HG03280 (cell line): ENCODE measurements around the gene AFF1.
"Not testable (repeated sequence)": the region's sequence is repeated elsewhere in the genome, so short reads cannot be mapped to it uniquely, and the experiment has no call there.

Experiments used
- ATAC-seq: cut with Tn5 transposase; IDR thresholded peaks from one replicate; pipeline ENCODE4 v1.9.1; 2021; ENCODE audit warnings: mild to moderate bottlenecking, moderate library complexity; ENCODE audit not compliant: unreplicated experiment

AFF1 gene

GRCh38 chr4:87031920-87032319 is 97.1 kb downstream of the AFF1 start:
- no peak for ATAC-seq

DNA sequence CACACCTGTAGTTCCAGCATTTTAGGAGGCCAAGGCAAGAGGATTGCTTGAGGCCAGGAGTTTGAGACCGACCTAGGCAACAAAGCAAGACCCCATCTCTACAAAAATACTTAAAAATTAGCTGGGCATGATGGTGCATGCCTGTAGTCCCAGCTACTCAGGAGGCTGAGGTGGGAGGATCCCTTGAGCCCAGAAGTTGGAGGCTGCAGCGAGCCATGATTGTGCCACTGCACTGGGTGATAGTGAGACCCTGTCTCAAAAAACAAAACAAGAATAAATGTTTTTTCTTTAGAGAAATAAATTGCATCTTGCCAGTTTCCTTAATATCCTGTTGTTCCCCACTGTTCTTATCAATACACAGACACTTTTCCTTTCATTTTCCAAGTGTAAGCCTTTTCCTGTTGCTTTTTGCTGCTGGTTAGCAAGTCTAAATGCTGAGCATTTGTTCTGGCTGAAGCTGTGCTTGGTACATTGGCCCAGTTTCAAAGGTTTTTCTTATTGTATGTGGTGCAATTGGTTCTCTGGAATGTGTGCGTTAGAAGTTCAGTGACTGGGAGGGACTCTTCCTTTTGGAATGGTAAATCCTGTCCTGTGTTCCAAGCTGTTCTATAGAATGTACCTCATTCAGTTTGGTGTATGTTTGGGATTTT is 98.2 kb downstream of the AFF1 start:
- ATAC-seq = no peak

- ATAC-seq = no peak
Measured at GRCh38 chr4:87033902-87034301, 99.1 kb downstream of the AFF1 start.

DNA sequence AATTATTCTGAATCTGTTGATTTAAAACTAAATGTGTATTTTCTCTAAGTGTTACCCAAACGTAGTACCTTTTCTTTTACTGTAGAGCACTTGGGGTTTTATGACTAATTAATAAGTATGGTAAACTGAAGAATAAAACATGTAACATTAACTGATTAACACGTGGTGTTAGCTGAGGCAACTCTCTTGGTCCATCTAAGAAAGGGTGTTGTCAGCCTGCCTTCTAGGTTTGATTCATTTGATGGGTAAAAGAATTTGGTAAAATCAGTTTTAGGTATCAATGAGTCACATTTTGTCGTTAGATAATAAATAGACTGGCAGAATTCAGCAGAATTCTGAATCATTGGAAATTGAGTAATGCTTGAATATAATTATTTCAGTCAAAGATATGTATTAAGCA is 99.7 kb downstream of the AFF1 start:
- no peak for ATAC-seq

DNA sequence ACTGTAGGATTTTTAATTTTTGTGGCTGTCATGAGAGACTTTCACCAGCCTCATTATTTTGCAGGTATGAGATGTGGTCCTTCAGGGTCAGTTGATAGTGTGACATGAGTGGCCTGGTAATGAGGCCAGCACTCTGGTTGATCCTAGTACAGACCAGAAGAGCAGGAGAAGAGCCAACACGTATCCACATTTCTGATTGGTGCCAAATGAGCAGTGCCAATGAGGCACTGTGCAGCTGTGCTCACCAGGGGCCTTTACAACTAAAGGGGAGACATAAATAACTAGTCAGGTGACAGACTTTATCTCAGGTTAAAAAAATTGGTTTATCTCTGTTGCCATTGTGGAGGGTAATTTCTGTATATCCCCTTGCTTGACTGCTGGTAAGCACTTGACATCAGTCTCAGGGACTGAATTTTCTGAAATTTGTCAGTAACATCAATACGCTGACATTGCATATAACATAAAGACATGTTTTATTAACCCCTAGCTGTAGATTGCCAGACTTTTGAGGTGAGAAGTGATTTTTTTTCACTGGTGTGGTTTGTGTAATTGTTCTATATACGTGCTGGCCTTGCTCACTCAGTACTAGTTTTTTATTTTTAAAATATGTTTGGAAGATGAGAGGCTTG is 101.2 kb downstream of the AFF1 start:
- no peak for ATAC-seq

GRCh38 chr4:87036713-87037112 is 101.9 kb downstream of the AFF1 start:
- ATAC-seq = no peak

GRCh38 chr4:87037171-87037570 is 102.4 kb downstream of the AFF1 start:
- ATAC-seq = not testable (repeated sequence)

GRCh38 chr4:87037671-87038334 is 103.0 kb downstream of the AFF1 start:
- no peak for ATAC-seq

GRCh38 chr4:87038837-87039615 is 104.2 kb downstream of the AFF1 start:
- ATAC-seq = no peak

- no peak for ATAC-seq
Measured at GRCh38 chr4:87041141-87041540, 106.3 kb downstream of the AFF1 start.

DNA sequence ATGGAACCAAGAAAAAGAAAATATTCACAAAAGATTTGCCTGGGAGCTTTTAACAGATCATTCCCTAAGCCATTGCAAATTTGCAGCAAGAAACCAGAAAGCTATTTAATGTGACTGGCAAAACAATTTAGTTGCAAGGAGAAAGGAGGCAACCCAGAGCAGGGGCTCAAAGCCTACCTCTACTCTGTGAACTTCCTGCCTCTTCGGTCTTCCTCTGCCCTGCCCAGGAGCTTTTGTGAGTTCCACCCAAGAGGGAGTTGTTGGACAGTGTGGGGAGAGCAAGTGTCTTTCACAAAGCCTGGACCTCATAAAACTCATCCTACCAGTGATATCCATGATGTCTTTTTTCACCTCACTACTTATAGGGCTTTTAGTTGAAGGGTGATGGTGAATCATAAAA is 107.4 kb downstream of the AFF1 start:
- no peak for ATAC-seq

DNA sequence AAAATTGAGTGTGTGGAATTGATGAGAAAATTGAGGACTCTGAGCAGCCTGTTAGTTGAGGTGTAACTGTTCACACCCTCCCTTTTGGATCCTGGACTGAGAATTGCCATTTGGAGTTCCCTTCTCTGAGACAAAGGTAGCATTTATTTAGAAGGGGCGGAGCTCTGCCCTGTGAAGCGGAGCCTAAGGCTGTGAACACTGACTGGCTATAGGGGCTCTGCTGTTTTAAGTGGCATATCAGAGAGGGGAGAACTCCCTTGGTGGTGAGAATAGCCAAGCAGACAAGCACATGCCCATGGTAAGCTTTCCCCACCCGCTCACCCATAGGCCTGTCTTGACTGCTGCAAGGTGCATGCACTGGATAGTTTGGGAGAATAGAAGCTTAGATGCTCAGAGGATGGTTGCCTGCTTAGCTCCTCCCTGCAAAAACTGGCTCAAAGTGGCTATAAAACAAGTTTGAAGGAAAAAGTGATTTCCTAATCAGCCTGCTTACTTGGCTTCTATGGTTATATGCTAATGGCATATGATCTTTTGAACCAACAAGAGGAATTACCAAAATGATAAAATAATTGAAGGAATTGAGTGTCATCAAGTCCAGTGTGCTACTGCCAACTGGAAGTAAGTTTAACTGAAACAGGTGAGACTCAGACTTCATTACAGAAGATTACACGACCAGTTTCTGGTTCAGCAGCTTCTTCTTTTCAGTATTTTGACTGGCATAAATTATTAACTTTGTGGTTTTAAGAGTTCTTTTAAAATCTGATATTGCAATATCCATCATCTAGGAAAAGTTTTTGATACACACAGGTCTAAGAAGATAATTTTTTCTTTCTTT is 108.4 kb downstream of the AFF1 start:
- no peak for ATAC-seq

DNA sequence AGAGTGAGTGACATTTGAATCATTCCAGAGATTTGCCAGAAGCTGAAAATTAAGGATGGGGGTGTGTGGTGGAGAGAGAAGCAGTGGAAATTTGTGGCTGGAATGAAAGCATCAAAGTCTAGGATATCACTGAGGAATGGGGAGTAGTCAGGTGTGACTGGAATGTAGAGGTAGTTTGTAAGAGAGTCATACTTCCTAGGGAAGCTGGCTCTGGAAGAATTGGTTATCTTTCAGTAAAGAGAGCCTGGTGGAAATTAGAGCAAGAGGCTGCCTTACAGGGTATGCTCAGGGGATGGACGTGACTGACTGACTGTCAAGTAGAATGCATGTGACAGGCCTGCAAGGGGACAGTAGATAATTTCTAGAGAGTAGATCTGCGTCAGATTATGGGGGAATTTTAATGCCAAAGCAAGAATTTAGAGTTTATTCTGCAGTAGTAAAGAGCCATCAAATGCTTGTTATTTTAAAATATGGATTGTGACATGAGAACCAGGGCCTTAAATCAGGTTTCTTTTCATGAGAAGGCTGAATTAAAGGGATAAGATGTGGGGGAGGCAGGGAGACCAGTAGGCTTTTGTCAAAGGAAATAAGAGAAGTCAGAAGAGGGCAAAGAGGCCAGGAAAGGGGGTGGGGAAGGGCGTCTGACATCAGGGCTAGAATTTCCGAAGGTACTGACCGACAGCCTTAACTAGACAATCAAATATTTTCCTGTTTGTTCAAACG is 109.9 kb downstream of the AFF1 start:
- no peak for ATAC-seq

- ATAC-seq = no peak
Measured at GRCh38 chr4:87045234-87045558, 110.4 kb downstream of the AFF1 start.

DNA sequence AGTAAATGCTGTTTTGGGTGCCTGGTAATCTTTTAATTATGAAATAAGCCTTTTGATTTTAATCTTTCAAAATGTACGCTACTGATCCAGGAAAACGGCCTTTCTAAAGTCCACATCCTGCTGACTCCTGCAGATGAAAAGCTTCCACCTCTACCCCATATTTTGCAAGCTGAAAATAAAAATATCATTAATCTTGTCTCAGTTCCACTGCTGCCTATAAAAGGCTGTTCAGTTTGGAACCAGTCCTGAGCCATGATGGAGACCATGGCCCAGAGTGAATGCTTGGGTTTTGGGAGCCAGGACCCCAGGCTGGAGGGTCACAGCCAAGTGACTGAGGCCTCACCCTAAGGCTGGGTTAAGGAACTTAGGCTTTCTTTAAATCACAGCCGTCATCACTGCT is 110.8 kb downstream of the AFF1 start:
- ATAC-seq = no peak

DNA sequence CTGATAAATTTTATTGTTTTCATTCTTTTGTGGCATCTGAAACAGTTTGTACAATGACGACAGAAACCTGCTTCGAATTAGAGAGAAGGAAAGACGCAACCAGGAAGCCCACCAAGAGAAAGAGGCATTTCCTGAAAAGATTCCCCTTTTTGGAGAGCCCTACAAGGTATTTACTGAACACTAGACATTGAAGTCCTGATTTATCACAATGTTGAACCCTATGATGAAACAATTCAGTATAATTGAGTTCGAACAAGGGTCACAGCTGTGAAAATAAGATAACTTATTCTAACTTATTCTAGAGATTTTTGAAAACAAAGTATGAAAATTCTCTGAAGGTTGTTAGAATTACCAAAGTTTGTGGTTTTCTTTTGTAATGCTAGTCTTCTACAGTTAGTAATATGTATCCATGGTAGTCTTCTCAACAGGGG is 111.3 kb downstream of the AFF1 start:
- no peak for ATAC-seq

DNA sequence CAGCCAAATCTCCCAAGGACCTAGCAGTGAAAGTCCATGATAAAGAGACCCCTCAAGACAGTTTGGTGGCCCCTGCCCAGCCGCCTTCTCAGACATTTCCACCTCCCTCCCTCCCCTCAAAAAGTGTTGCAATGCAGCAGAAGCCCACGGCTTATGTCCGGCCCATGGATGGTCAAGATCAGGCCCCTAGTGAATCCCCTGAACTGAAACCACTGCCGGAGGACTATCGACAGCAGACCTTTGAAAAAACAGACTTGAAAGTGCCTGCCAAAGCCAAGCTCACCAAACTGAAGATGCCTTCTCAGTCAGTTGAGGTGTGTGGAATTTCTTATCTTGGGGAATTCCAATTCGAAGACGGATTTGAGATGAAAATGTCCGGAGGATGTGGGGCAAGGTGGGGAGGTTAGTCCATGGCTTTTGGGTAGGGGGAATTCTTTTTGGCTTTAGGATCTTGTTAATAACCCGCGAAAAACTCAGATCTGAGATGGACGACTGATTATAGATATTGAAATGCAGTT is 112.5 kb downstream of the AFF1 start:
- no peak for ATAC-seq

- no peak for ATAC-seq
Measured at GRCh38 chr4:87049508-87049907, 114.7 kb downstream of the AFF1 start.

GRCh38 chr4:87050596-87050995 is 115.8 kb downstream of the AFF1 start:
- ATAC-seq = no peak

- ATAC-seq = no peak
Measured at GRCh38 chr4:87051121-87051713, 116.4 kb downstream of the AFF1 start.
